Keratinocyte (primary cell): Measurements from ENCODE around the gene ADIG.

Experiments used
- CTCF ChIP-seq, 3 experiments: IDR thresholded peaks in 1 of 3; conservative IDR thresholded peaks in 1 of 3; optimal IDR thresholded peaks in 1 of 3; 2 replicates in 2 of 3; 3 replicates in 1 of 3; pipeline versions ENCODE3 to v1.5.1; 2011; ENCODE audit warnings: low read length in 3 of 3, mild to moderate bottlenecking in 3 of 3, moderate library complexity in 2 of 3, control low read depth in 1 of 3, inconsistent platforms in 1 of 3; ENCODE audit not compliant: insufficient read depth in 2 of 3; ENCODE audit errors: extremely low read depth in 1 of 3
- EZH2 ChIP-seq: IDR thresholded peaks from one replicate; pipeline ENCODE4 v1.6.1; 2012; ENCODE audit warnings: inconsistent platforms, mild to moderate bottlenecking, low read length, moderate library complexity

GRCh38 chr20:38599410-38599882 is 18.4 kb downstream of the ADIG start:
- TF ChIP-seq CTCF (optimal IDR thresholded peaks at IDR 0.05 in 1 of 3, IDR thresholded peaks at IDR 0.05 in 1 of 3, conservative IDR thresholded peaks at IDR 0.05 in 1 of 3; ENCODE audit: extremely low read depth in 1 of 3, insufficient read depth in 2 of 3, low read length in 3 of 3) (no peak), EZH2 (no peak)
